Heart left ventricle (tissue), 16 donors: ENCODE data around the gene MRI1. TPM values are rescaled to one million over a fixed set of nuclear protein-coding genes. Genes with fewer than 3 reads are reported as not detected.
A peak's percentile ranks its signal among the peaks of the same experiment; 100 is the strongest.

Source experiments
- ATAC-seq, 4 donors: fragments of 200-7000 bp; cut with Tn5 transposase; one replicate each; pipeline ENCODE4 v1.9.1; 2020 to 2022; ENCODE audit warnings: moderate library complexity in 4 of 4, mild to moderate bottlenecking in 3 of 4, moderate number of reproducible peaks in 1 of 4
- DNase-seq, 5 donors: peaks; one replicate each; pipeline ENCODE4 v3.0.0-alpha.2; 2020
- H3K27ac ChIP-seq, 12 donors: fragments of 200-600 bp; sonication (generic) in 4 of 12; one replicate each; pipeline versions ENCODE4 v1.5.0 to v1.8.0; 2016 to 2022; ENCODE audit warnings: mild to moderate bottlenecking in 2 of 12
- H3K27me3 ChIP-seq, 9 donors: fragments of 200-600 bp; sonication (generic) in 2 of 9; one replicate each; pipeline versions ENCODE4 v1.5.1 to v1.8.0; 2016 to 2022; ENCODE audit warnings: mild to moderate bottlenecking in 3 of 9
- H3K36me3 ChIP-seq, 9 donors: fragments of 200-600 bp; sonication (generic) in 2 of 9; one replicate each; pipeline versions ENCODE4 v1.5.0 to v1.8.0; 2018 to 2022; ENCODE audit warnings: mild to moderate bottlenecking in 2 of 9
- H3K4me1 ChIP-seq, 12 donors: fragments of 200-600 bp; sonication (generic) in 4 of 12; one replicate each; pipeline versions ENCODE4 v1.5.0 to v1.8.0; 2016 to 2022; ENCODE audit warnings: mild to moderate bottlenecking in 3 of 12
- H3K4me3 ChIP-seq, 12 donors: fragments of 200-600 bp; sonication (generic) in 4 of 12; one replicate each; pipeline versions ENCODE4 v1.5.0 to v1.8.0; 2017 to 2022; ENCODE audit warnings: mild to moderate bottlenecking in 9 of 12, moderate library complexity in 4 of 12
- H3K9me3 ChIP-seq, 12 donors: fragments of 200-600 bp; sonication (generic) in 4 of 12; one replicate each; pipeline versions ENCODE4 v1.5.0 to v1.8.0; 2016 to 2022; ENCODE audit warnings: mild to moderate bottlenecking in 1 of 12
- CTCF ChIP-seq, 12 donors: fragments of 200-600 bp; sonication (generic) in 4 of 12; IDR thresholded peaks; one replicate each; pipeline versions ENCODE4 v1.5.0 to v1.8.0; 2018 to 2022; ENCODE audit warnings: antibody characterized with exemption in 12 of 12, mild to moderate bottlenecking in 5 of 12
- POLR2A ChIP-seq, 2 donors: fragments of 450-650 bp; IDR thresholded peaks; one replicate each; pipeline ENCODE4 v1.6.1; 2017; ENCODE audit warnings: antibody characterized with exemption in 2 of 2, mild to moderate bottlenecking in 2 of 2, moderate library complexity in 2 of 2
- WGBS, 4 donors: extraction: QIAGEN DNeasy Blood & Tissue Kit in 2 of 4; methylation state at CpG; one replicate each; pipeline versions ENCODE4 v1.1.5 to v1.1.7; 2013 to 2018; 5-methylcytosine and 5-hydroxymethylcytosine counted together
- intact Hi-C, 10 donors: fragments of 100-400 bp; cut with DNase I; formaldehyde crosslinking; loops; one replicate each; pipeline versions ENCODE4 v1.11.1 to v1.14.2; 2022
- long read RNA-seq, 3 donors: library from polyadenylated mRNA; unstranded; transcript quantifications; one replicate each; pipeline ENCODE4 v2.0.0, GENCODE V29; 2020 to 2021
- polyA plus RNA-seq, 2 donors: library from polyadenylated mRNA; stranded (reverse); fragments of 200-250 nt; gene quantifications; one replicate each; pipeline ENCODE4 v1.2.3, GENCODE V29; 2013
- total RNA-seq, 9 donors: library from RNA; depleted of rRNA in 2 of 9; stranded (reverse); fragments of >200 nt in 2 of 9; fragmentation: NEBNext Ultra II Directional in 3 of 9; extraction: Animal tissue kit (Norgen Biotek cat#: 25700) in 3 of 9; gene quantifications; one replicate each; pipeline versions ENCODE4 v1.1.0 to v1.2.4, GENCODE V29; 2016 to 2023
- donor health status: ischemic (EF 13 %, LVEDD 7.1; RV severe dilation, severe dysfunction).
- donor health status: healthy with polysubstance abuse.
- donor health status: DM: no; HTN: yes; CAD: no.
- donor health status: DM: no; HTN: no; CAD: no.
- donor health status: ischemic (EF 25% LVEDD 6.9; RV normal size, moderate dysfunction).
- donor health status: ischemic (EF 25% LVEDD 5.7; RV mildly dilated, moderate dysfunction).
- donor health status: healthy.
- donor health status: DM: yes; HTN: yes; CAD: no.
- donor health status: ischemic (EF 35%, LVEDD 5.7; RV mildly dilated, moderate dysfunction).
- donor health status: nonischemic (EF 11% LVEDD 7.7; RV severe dilation, severe dysfunction).
- donor health status: DM: yes; HTN: yes; CAD: no.
- donor health status: PGD.
- donor health status: ischemic (EF 29% LVEDD 5.4; RV normal size, mild dysfunction).
- donor health status: nonischemic (EF 23%, LVEDD 6.1; RV moderate dilation, normal function).

MRI1 gene
- total RNA-seq (10 to 100 TPM; 12.2 to 36.9 (median 15.6) TPM), polyA plus RNA-seq (10 to 100 TPM in 1 of 2 donors, 1 to 10 TPM in 1; 9.0 to 16.6 TPM)
- long read RNA-seq, donor 1, partial matches to known transcripts, result 1 of 6 reads
- long read RNA-seq, donor 1, other reads (novel, unspliced or antisense), result 3 of 6 reads
- long read RNA-seq, donor 2, transcript MRI1-201 (6 exons, 1,735 nt), result major isoform, 7 of 17 reads
- long read RNA-seq, donor 2, partial matches to known transcripts, result 1 of 17 reads
- long read RNA-seq, donor 2, other reads (novel, unspliced or antisense), result 8 of 17 reads
- long read RNA-seq, donor 3, partial matches to known transcripts, result 2 of 10 reads
- long read RNA-seq, donor 3, other reads (novel, unspliced or antisense), result 6 of 10 reads

GRCh38 chr19:13764101-13764807 is at the start of gene MRI1:
Gene MRI1, plus strand, starts transcription at chr19:13764522. Its CDS starts 67 bp downstream, at chr19:13764589.
- ATAC-seq (peak; percentile 72 to 92 (median 88)), DNase-seq (peak; percentile 78 to 90 (median 87))
- no peaks in the 10 kb centered on the region for H3K9me3 ChIP-seq
- H3K4me3 ChIP-seq, result peak within 1 kb of the TSS; percentile 66 to 95 (median 76)
- WGBS, 4 donors, result 1 to 25% (median 12%) methylated on average over 33 to 67 of the region's 67 CpGs
- H3K27ac ChIP-seq, result peak within 1 kb of the TSS in 11 of 12 donors; percentile 47 to 82 (median 69)
- intact Hi-C loops, result no loop called here
- H3K4me1 ChIP-seq, result peaks cover 0 to 19% (median 9%) of the 10 kb centered on the region in 12 donors
- TF ChIP-seq POLR2A (IDR thresholded peaks at IDR 0.05) (peak in 1 of 2 donors; percentile 33), CTCF (IDR thresholded peaks at IDR 0.05) (no peak)
- H3K36me3 ChIP-seq, result peaks cover 0 to 58% (median 55%) of the 10 kb centered on the region in 9 donors
- H3K27me3 ChIP-seq, result no peaks in the 10 kb centered on the region

- no peak overlapping the region for H3K4me3 ChIP-seq
- H3K9me3 ChIP-seq, result peaks cover 0 to 18% (median 0%) of the 10 kb centered on the region in 12 donors
- no peak for ATAC-seq
- no peaks in the 10 kb centered on the region for H3K36me3 ChIP-seq
- H3K27me3 ChIP-seq, result peaks cover 0 to 11% (median 0%) of the 10 kb centered on the region in 9 donors
- 42 to 56% (median 46%) methylated on average over 8 of the region's 8 CpGs for WGBS, 4 donors
- intact Hi-C loops, result loop anchor here in 6 of 10 donors (5.0 to 10.0 kb wide), 3 partner anchors 120 to 442 kb away; no protein-coding TSS in a partner anchor
- no peak overlapping the region for H3K27ac ChIP-seq
- no peak for DNase-seq
- TF ChIP-seq POLR2A (IDR thresholded peaks at IDR 0.05), result no peak
- no peak for TF ChIP-seq CTCF (IDR thresholded peaks at IDR 0.05)
- H3K4me1 ChIP-seq, result peaks cover 0 to 12% (median 0%) of the 10 kb centered on the region in 12 donors
Observed at GRCh38 chr19:13717194-13717643, 47.1 kb upstream of the MRI1 start.

- WGBS, 4 donors, result 24 to 28% (median 25%) methylated on average over 9 of the region's 9 CpGs
- TF ChIP-seq POLR2A (IDR thresholded peaks at IDR 0.05) (no peak), CTCF (IDR thresholded peaks at IDR 0.05) (peak in 10 of 12 donors; percentile 19 to 50 (median 36))
- peak in 3 of 4 donors; percentile 81 to 85 (median 81) for ATAC-seq
- no peak overlapping the region for H3K4me3 ChIP-seq
- H3K4me1 ChIP-seq, result no peaks in the 10 kb centered on the region
- peaks cover 0 to 11% (median 0%) of the 10 kb centered on the region in 9 donors for H3K27me3 ChIP-seq
- no peak overlapping the region for H3K27ac ChIP-seq
- H3K9me3 ChIP-seq, result peaks cover 0 to 18% (median 0%) of the 10 kb centered on the region in 12 donors
- intact Hi-C loops, result loop anchor here (1.0 to 10.0 kb wide), 7 partner anchors 120 to 444 kb away; no protein-coding TSS in a partner anchor
- DNase-seq, result peak in 3 of 5 donors; percentile 25 to 58 (median 33)
- H3K36me3 ChIP-seq, result no peaks in the 10 kb centered on the region
Observed at GRCh38 chr19:13718733-13719132, 45.6 kb upstream of the MRI1 start.
